HepG2 (cell line): ENCODE measurements around the gene ZBTB47. TPM values are rescaled to one million over a fixed set of nuclear protein-coding genes. Genes with fewer than 3 reads are reported as not detected.

Experiments used
- ATAC-seq: fragments of 200-7000 bp; cut with Tn5 transposase; 3 replicates; pipeline ENCODE4 v1.9.1; 2020; ENCODE audit warnings: mild to moderate bottlenecking, moderate library complexity
- BruUV-seq: library from RNA; stranded (reverse); fragments of 400-500 nt; replicated peaks from 2 replicates; lab custom pipeline; 2021; lab: Mats Ljungman, UMichigan
- CTCF ChIA-PET: fragments of 300-600 bp; formaldehyde crosslinking; extraction: SDS; loops from one replicate; lab custom pipeline; 2021; ENCODE audit warnings: low total read pairs, inconsistent platforms, low intra/inter-chr PET ratio; lab: Yijun Ruan, JAX
- POLR2A ChIA-PET: fragments of 350-600 bp; sonication (Branson Sonifier 250); formaldehyde crosslinking; loops from one replicate; lab custom pipeline; 2020; ENCODE audit warnings: antibody characterized with exemption, inconsistent platforms; lab: Yijun Ruan, JAX
- DNase-seq: peaks from one replicate; pipeline ENCODE4 v3.0.0-alpha.2; 2015; ENCODE audit warnings: low spot score
- FAIRE-seq: peaks from 3 replicates; lab custom pipeline; 2011; peaks lifted over from hg19 to GRCh38; lab: Jason Lieb, UNC
- H2AFZ ChIP-seq: one replicate; pipeline ENCODE4 v1.6.1; 2011; ENCODE audit warnings: low read length, inconsistent platforms
- H3K27ac ChIP-seq: fragments of 300-600 bp; 3 replicates; pipeline ENCODE4 v1.8.0; 2011; ENCODE audit warnings: mixed run types, mild to moderate bottlenecking, mixed read lengths, low read length, inconsistent platforms; ENCODE audit not compliant: insufficient read depth; ENCODE audit errors: extremely low read length
- H3K27me3 ChIP-seq, 2 experiments: fragments of 200-600 bp in 1 of 2; 2 replicates in 1 of 2; 3 replicates in 1 of 2; pipeline versions ENCODE4 v1.6.0 to v1.8.0; 2011; ENCODE audit warnings: low read length in 2 of 2, mild to moderate bottlenecking in 2 of 2, moderate library complexity in 2 of 2, inconsistent platforms in 1 of 2; ENCODE audit not compliant: insufficient read depth in 2 of 2, control insufficient read depth in 1 of 2
- H3K36me3 ChIP-seq, 2 experiments: fragments of 200-600 bp in 1 of 2; replicated peaks in 1 of 2; 2 replicates in 1 of 2; 3 replicates in 1 of 2; pipeline versions ENCODE4 v1.5.1 to v1.8.0; 2011; ENCODE audit warnings: low read length in 2 of 2, inconsistent platforms in 1 of 2; ENCODE audit not compliant: insufficient read depth in 2 of 2, control insufficient read depth in 1 of 2
- H3K4me1 ChIP-seq: 2 replicates; pipeline ENCODE4 v1.5.1; 2012; ENCODE audit warnings: low read length, inconsistent platforms; ENCODE audit not compliant: insufficient read depth
- H3K4me2 ChIP-seq: 2 replicates; pipeline ENCODE4 v1.6.0; 2011; ENCODE audit warnings: low read depth, low read length, inconsistent platforms
- H3K4me3 ChIP-seq, 3 experiments: fragments of 200-600 bp in 1 of 3; sonication (generic), shearing (Covaris generic) in 1 of 3; replicated peaks in 1 of 3; 2 replicates each; pipeline ENCODE4 v1.5.1; 2011 to 2016; ENCODE audit warnings: low read length in 3 of 3, inconsistent platforms in 2 of 3, low read depth in 2 of 3, mild to moderate bottlenecking in 2 of 3, control low read depth in 1 of 3, mixed read lengths in 1 of 3; ENCODE audit not compliant: insufficient read depth in 1 of 3
- H3K79me2 ChIP-seq: one replicate; pipeline ENCODE4 v1.6.1; 2011; ENCODE audit warnings: low read length, inconsistent platforms; ENCODE audit not compliant: insufficient read depth
- H3K9ac ChIP-seq: 2 replicates; pipeline ENCODE4 v1.6.0; 2011; ENCODE audit warnings: mild to moderate bottlenecking, low read depth, low read length, inconsistent platforms; ENCODE audit not compliant: insufficient read depth
- H3K9me3 ChIP-seq: 2 replicates; pipeline ENCODE4 v1.5.1; 2012; ENCODE audit warnings: mild to moderate bottlenecking, low read length
- H4K20me1 ChIP-seq: 2 replicates; pipeline ENCODE4 v1.6.0; 2011; ENCODE audit warnings: inconsistent platforms, mild to moderate bottlenecking, low read length, moderate library complexity; ENCODE audit not compliant: insufficient read depth
- ATF1 ChIP-seq: IDR thresholded peaks from 2 replicates; pipeline ENCODE4 v1.6.1; 2016; ENCODE audit warnings: mild to moderate bottlenecking, control low read depth
- ZNF12 ChIP-seq: sonication (generic); formaldehyde crosslinking; IDR thresholded peaks from 2 replicates; pipeline ENCODE4 v1.5.0; 2020; ENCODE audit warnings: missing genetic modification reagents
- ZNF282 ChIP-seq: fragments of 450-650 bp; IDR thresholded peaks from 2 replicates; pipeline ENCODE4 v1.6.1; 2018; ENCODE audit not compliant: partially characterized antibody
- ZNF337 ChIP-seq: sonication (generic); formaldehyde crosslinking; IDR thresholded peaks from 2 replicates; pipeline ENCODE4 v1.5.1; 2020; ENCODE audit warnings: missing genetic modification reagents, low read depth, mild to moderate bottlenecking, borderline replicate concordance
- WGBS: methylation state at CpG from one replicate; pipeline ENCODE4 v1.1.6; 2017; ENCODE audit warnings: low lambda C conversion rate; 5-methylcytosine and 5-hydroxymethylcytosine counted together
- in situ Hi-C: cut with HindIII; loops from 2 replicates; pipeline ENCODE4 v1.10.0; 2017; ENCODE audit warnings: low pct_unique_long_range_greater_than_20kb; ENCODE audit not compliant: extremely low pct_ligation_motif_present
- intact Hi-C: fragments of 100-400 bp; cut with micrococcal nuclease; formaldehyde crosslinking; loops from one replicate; pipeline ENCODE4 v1.10.0; 2022; ENCODE audit not compliant: unreplicated experiment
- polyA plus RNA-seq, 8 experiments: library from polyadenylated mRNA; depleted of rRNA in 3 of 8; stranded (reverse) in 7 of 8; unstranded in 1 of 8; fragments of >200 nt; fragmentation: Illumina TruSeq in 4 of 8; extraction: Trizol in 4 of 8; gene quantifications; 2 replicates each; pipeline versions ENCODE4 v1.2.1 to v1.2.3, GENCODE V29; 2011 to 2016; ENCODE audit warnings: low read depth in 4 of 8, missing spikeins in 1 of 8, mixed read lengths in 1 of 8; ENCODE audit not compliant: insufficient read depth in 1 of 8
- total RNA-seq, 5 experiments: library from RNA; depleted of rRNA; stranded (reverse); fragments of >200 nt; fragmentation: Illumina TruSeq; extraction: Trizol; gene quantifications; 2 replicates each; pipeline ENCODE4 v1.2.3, GENCODE V29; 2016; ENCODE audit warnings: low read depth in 1 of 5
- TF ChIP-seq, protein P1 (sequence below): sonication (generic); formaldehyde crosslinking; IDR thresholded peaks from 2 replicates; pipeline ENCODE4 v1.4.0; 2020; ENCODE audit warnings: low read depth, mild to moderate bottlenecking, missing genetic modification reagents
- TF ChIP-seq, protein P2 (sequence below): sonication (generic); formaldehyde crosslinking; IDR thresholded peaks from 2 replicates; pipeline ENCODE4 v1.4.0; 2020; ENCODE audit warnings: mild to moderate bottlenecking, missing genetic modification reagents

The ZBTB47 gene
- total and polyA plus RNA-seq, 2 of the 13 experiments (the other 11 are each of a cell fraction or from before 2014, with no cell fraction given), result 1.5 to 3.1 TPM

DNA sequence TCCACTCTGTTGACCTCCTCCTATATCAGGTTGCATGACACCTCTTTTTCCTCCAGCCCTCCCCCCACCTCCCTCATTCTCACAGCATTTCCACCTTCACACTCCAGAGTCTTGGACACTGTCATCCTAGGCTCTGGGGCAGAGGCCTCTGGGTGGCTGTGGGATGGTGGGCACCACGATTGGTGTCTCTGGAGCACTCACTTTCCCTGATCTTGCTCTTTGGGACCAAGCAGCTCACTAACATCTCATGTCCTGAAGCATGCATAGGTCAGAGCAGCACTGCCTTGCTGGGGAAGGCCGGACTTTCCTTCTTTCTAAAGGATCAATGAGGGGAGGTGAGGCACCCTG lies 14.9 kb downstream of the ZBTB47 start (continued):
- TF ChIP-seq, protein P1, sequence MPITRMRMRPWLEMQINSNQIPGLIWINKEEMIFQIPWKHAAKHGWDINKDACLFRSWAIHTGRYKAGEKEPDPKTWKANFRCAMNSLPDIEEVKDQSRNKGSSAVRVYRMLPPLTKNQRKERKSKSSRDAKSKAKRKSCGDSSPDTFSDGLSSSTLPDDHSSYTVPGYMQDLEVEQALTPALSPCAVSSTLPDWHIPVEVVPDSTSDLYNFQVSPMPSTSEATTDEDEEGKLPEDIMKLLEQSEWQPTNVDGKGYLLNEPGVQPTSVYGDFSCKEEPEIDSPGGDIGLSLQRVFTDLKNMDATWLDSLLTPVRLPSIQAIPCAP, result no peak
- TF ChIP-seq, protein P2, sequence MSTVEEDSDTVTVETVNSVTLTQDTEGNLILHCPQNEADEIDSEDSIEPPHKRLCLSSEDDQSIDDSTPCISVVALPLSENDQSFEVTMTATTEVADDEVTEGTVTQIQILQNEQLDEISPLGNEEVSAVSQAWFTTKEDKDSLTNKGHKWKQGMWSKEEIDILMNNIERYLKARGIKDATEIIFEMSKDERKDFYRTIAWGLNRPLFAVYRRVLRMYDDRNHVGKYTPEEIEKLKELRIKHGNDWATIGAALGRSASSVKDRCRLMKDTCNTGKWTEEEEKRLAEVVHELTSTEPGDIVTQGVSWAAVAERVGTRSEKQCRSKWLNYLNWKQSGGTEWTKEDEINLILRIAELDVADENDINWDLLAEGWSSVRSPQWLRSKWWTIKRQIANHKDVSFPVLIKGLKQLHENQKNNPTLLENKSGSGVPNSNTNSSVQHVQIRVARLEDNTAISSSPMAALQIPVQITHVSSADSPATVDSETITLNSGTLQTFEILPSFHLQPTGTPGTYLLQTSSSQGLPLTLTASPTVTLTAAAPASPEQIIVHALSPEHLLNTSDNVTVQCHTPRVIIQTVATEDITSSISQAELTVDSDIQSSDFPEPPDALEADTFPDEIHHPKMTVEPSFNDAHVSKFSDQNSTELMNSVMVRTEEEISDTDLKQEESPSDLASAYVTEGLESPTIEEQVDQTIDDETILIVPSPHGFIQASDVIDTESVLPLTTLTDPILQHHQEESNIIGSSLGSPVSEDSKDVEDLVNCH, result no peak
- TF ChIP-seq ZNF282, result no peak
- TF ChIP-seq ZNF337 (CRISPR knock-in tag), result no peak

DNA sequence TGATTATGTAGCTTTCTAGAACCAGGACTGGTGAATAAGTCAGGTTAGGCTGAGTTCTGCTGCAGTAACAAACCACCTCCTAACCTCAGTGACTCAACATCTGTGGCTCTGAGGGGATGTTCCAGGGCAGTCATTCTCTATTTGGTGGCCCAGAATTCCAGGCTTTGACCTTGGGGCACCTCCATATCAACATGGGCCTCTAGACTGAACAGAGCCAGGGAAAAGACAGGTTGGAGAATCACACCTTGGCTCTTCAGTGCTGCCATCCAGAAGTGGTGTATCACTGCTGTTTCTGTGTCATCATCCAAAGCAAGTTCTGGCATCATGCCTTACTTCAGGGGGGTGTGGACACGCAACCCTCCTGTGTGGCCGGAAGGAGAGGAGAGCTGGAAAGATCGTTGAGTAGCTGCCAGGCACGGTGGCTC lies 15.3 kb downstream of the ZBTB47 start:
- no peaks in the 10 kb centered on the region for H3K36me3 ChIP-seq
- no peak overlapping the region for H3K4me2 ChIP-seq
- H2AFZ ChIP-seq, result no peak overlapping the region
- in situ Hi-C loops (no loop called here), intact Hi-C loops (no loop called here)
- H3K79me2 ChIP-seq, result no peaks in the 10 kb centered on the region
- H3K4me3 ChIP-seq, result no peak overlapping the region
- no peaks in the 10 kb centered on the region for H3K27me3 ChIP-seq
- no peak overlapping the region for H3K9ac ChIP-seq
- FAIRE-seq, result no peak
- TF ChIP-seq ATF1 (CRISPR knock-in tag), result no peak
- TF ChIP-seq ZNF12 (CRISPR knock-in tag), result peak; percentile 99
- TF ChIP-seq, all 625 proteins: peak for 1
- no TSS peak for BruUV-seq
- no peak for DNase-seq
- Histone ChIP-seq H4K20me1 (no peaks in the 10 kb centered on the region), H3K9me3 (no peaks in the 10 kb centered on the region), H3K27ac (no peak overlapping the region), H3K4me1 (peaks cover 12% of the 10 kb centered on the region)
- WGBS, result 52% methylated on average over 4 of the region's 4 CpGs
- CTCF ChIA-PET, result no interaction called here
- POLR2A ChIA-PET, result no interaction called here
- no peak for ATAC-seq
